ENCODE data around the gene PLA2G6. TPM values are rescaled to one million over a fixed set of nuclear protein-coding genes. Genes with fewer than 3 reads are reported as not detected.

The PLA2G6 gene
- total RNA-seq, 6 experiments from 2014 or later: 8.1 to 32.9 (median 19.8) TPM

GRCh38 chr22:38075105-38075825, 106.4 kb downstream of the PLA2G6 start:
- no peak overlapping the region for H3K27ac ChIP-seq
- peak; percentile 57 to 97 (median 75) for ATAC-seq
- WGBS (ENCODE audit: insufficient coverage, low coverage, low lambda C conversion rate, missing lambda C conversion rate): 74% methylated on average over 14 of the region's 32 CpGs
- intact Hi-C loops (cut with DNase I): no loop called here
- no peak overlapping the region for H3K4me3 ChIP-seq
- no peaks in the 10 kb centered on the region for H3K9me3 ChIP-seq
- peak; percentile 47 to 87 (median 83) for DNase-seq
- no peaks in the 10 kb centered on the region for H3K27me3 ChIP-seq
- no peak for TF ChIP-seq POLR2A (IDR thresholded peaks at IDR 0.05)
- TF ChIP-seq CTCF (IDR thresholded peaks at IDR 0.05): no peak
- peaks cover 0 to 16% (median 5%) of the 10 kb centered on the region in 4 donors for H3K36me3 ChIP-seq
- H3K4me1 ChIP-seq: peaks cover 0 to 8% (median 0%) of the 10 kb centered on the region in 4 donors

- intact Hi-C loops (cut with DNase I): no loop called here
- H3K27me3 ChIP-seq: no peaks in the 10 kb centered on the region
- H3K36me3 ChIP-seq: peaks cover 0 to 16% (median 5%) of the 10 kb centered on the region in 4 donors
- no peak for ATAC-seq
- H3K4me1 ChIP-seq: peaks cover 0 to 8% (median 0%) of the 10 kb centered on the region in 4 donors
- TF ChIP-seq CTCF (IDR thresholded peaks at IDR 0.05) (peak in 1 of 4 donors; percentile 10), POLR2A (IDR thresholded peaks at IDR 0.05) (no peak)
- 66% methylated on average over 8 of the region's 47 CpGs for WGBS (ENCODE audit: insufficient coverage, low coverage, low lambda C conversion rate, missing lambda C conversion rate)
- no peak overlapping the region for H3K27ac ChIP-seq
- no peaks in the 10 kb centered on the region for H3K9me3 ChIP-seq
- H3K4me3 ChIP-seq: no peak overlapping the region
- DNase-seq: peak in 1 of 3 donors; percentile 50
Observed at GRCh38 chr22:38074181-38075104, 107.2 kb downstream of the PLA2G6 start.

- ATAC-seq: no peak
- Histone ChIP-seq H3K27me3 (no peaks in the 10 kb centered on the region), H3K4me3 (no peak overlapping the region), H3K4me1 (peaks cover 0 to 8% (median 0%) of the 10 kb centered on the region in 4 donors), H3K27ac (no peak overlapping the region), H3K9me3 (no peaks in the 10 kb centered on the region), H3K36me3 (peaks cover 0 to 21% (median 8%) of the 10 kb centered on the region in 4 donors)
- DNase-seq: peak in 1 of 3 donors; percentile 50
- no peak for TF ChIP-seq CTCF (IDR thresholded peaks at IDR 0.05)
- no peak for TF ChIP-seq POLR2A (IDR thresholded peaks at IDR 0.05)
- 90% methylated on average over 10 of the region's 28 CpGs for WGBS (ENCODE audit: insufficient coverage, low coverage, low lambda C conversion rate, missing lambda C conversion rate)
- intact Hi-C loops (cut with DNase I): no loop called here
Observed at GRCh38 chr22:38073150-38074130, 108.2 kb downstream of the PLA2G6 start.
